ENCODE measurements around the gene MYO1G.

MYO1G gene

GRCh38 chr7:44917465-44917864 is 61.4 kb downstream of the MYO1G start:
- DNase-seq (ENCODE audit: low read depth in 1 of 2, low spot score in 1 of 2): no peak
- TF ChIP-seq CTCF (IDR thresholded peaks at IDR 0.05; ENCODE audit: insufficient read depth, low read length): no peak
- no peak for TF ChIP-seq SPI1 (IDR thresholded peaks at IDR 0.05; ENCODE audit: borderline replicate concordance, low read depth)
- no peak for TF ChIP-seq REST (IDR thresholded peaks at IDR 0.05; ENCODE audit: insufficient replicate concordance, low read depth)
- no peak for TF ChIP-seq GABPA (IDR thresholded peaks at IDR 0.05; ENCODE audit: low read depth)
- no peak for TF ChIP-seq POLR2AphosphoS5 (IDR thresholded peaks at IDR 0.05; ENCODE audit: low read depth)
- Histone ChIP-seq H3K27ac (replicated peaks) (no peak overlapping the region), H3K27me3 (ENCODE audit: insufficient read depth, poor library complexity, severe bottlenecking) (no peaks in the 10 kb centered on the region), H3K4me3 (replicated peaks; ENCODE audit: insufficient read depth, low read length) (no peak overlapping the region)

- Histone ChIP-seq H3K27ac (replicated peaks) (peak overlapping the region; percentile 43), H3K27me3 (ENCODE audit: insufficient read depth, poor library complexity, severe bottlenecking) (no peaks in the 10 kb centered on the region), H3K4me3 (replicated peaks; ENCODE audit: insufficient read depth, low read length) (no peak overlapping the region)
- no peak for TF ChIP-seq CTCF (IDR thresholded peaks at IDR 0.05; ENCODE audit: insufficient read depth, low read length)
- no peak for TF ChIP-seq POLR2AphosphoS5 (IDR thresholded peaks at IDR 0.05; ENCODE audit: low read depth)
- TF ChIP-seq SPI1 (IDR thresholded peaks at IDR 0.05; ENCODE audit: borderline replicate concordance, low read depth): no peak
- no peak for TF ChIP-seq GABPA (IDR thresholded peaks at IDR 0.05; ENCODE audit: low read depth)
- TF ChIP-seq REST (IDR thresholded peaks at IDR 0.05; ENCODE audit: insufficient replicate concordance, low read depth): no peak
- DNase-seq (ENCODE audit: low read depth in 1 of 2, low spot score in 1 of 2): peak in 1 of 2 experiments; percentile 38
Observed at GRCh38 chr7:44914992-44915607, 63.7 kb downstream of the MYO1G start.

GRCh38 chr7:44912775-44913347 is 66.0 kb downstream of the MYO1G start:
- Histone ChIP-seq H3K4me3 (replicated peaks; ENCODE audit: insufficient read depth, low read length) (no peak overlapping the region), H3K27me3 (ENCODE audit: insufficient read depth, poor library complexity, severe bottlenecking) (no peaks in the 10 kb centered on the region), H3K27ac (replicated peaks) (no peak overlapping the region)
- no peak for DNase-seq (ENCODE audit: low read depth in 1 of 2, low spot score in 1 of 2)
- TF ChIP-seq SPI1 (IDR thresholded peaks at IDR 0.05; ENCODE audit: borderline replicate concordance, low read depth) (no peak), CTCF (IDR thresholded peaks at IDR 0.05; ENCODE audit: insufficient read depth, low read length) (no peak), GABPA (IDR thresholded peaks at IDR 0.05; ENCODE audit: low read depth) (no peak), POLR2AphosphoS5 (IDR thresholded peaks at IDR 0.05; ENCODE audit: low read depth) (no peak), REST (IDR thresholded peaks at IDR 0.05; ENCODE audit: insufficient replicate concordance, low read depth) (no peak)

Measured in HL-60 (cell line).